ENCODE measurements around the gene SEC31B. TPM values are rescaled to one million over a fixed set of nuclear protein-coding genes. Genes with fewer than 3 reads are reported as not detected.

Gene SEC31B
- total RNA-seq (2021) = 6.3 and 6.6 TPM in 2 replicates
- long read RNA-seq, partial matches to known transcripts = 1 of 4 reads
- long read RNA-seq, other reads (novel, unspliced or antisense) = 3 of 4 reads

GRCh38 chr10:100519311-100520051 is at the start of gene SEC31B:
Gene SEC31B, minus strand, starts transcription at chr10:100519861. Its CDS starts 2,909 bp downstream, at chr10:100516952.
- Mint-ChIP-seq H3K27ac (no peak within 1 kb of the TSS), H3K4me1 (peaks cover 9 to 13% of the 10 kb centered on the region in 2 experiments), H3K4me3 (peak within 1 kb of the TSS; percentile 73 to 93), H3K27me3 (ENCODE audit: low read depth) (peaks cover 44% of the 10 kb centered on the region), H3K9me3 (no peaks in the 10 kb centered on the region), H3K36me3 (ENCODE audit: insufficient read depth in 1 of 3, low read depth in 3 of 3) (peaks cover 0 to 13% (median 6%) of the 10 kb centered on the region in 3 experiments; a peak in 6 of 7 replicates)
- Histone ChIP-seq H3K4me2 (ENCODE audit: insufficient read depth, insufficient read length, low read length) (peak within 1 kb of the TSS; percentile 47), H3K14ac (ENCODE audit: insufficient read depth, low read length) (no peak within 1 kb of the TSS), H3K23me2 (ENCODE audit: insufficient read length, low read depth, low read length, poor library complexity, severe bottlenecking) (peaks cover 10% of the 10 kb centered on the region), H3K4ac (ENCODE audit: low read depth, low read length) (no peak within 1 kb of the TSS), H3K23ac (ENCODE audit: insufficient read length, low read depth, low read length) (no peak within 1 kb of the TSS), H3K9ac (ENCODE audit: extremely low read depth, insufficient read length, low read length) (no peak within 1 kb of the TSS), H2AFZ (ENCODE audit: low read length) (no peak within 1 kb of the TSS), H3K9me3 (ENCODE audit: control insufficient read depth, low read depth, low read length) (no peaks in the 10 kb centered on the region), H2BK5ac (ENCODE audit: insufficient read length, low read length) (no peak within 1 kb of the TSS), H4K20me1 (ENCODE audit: control insufficient read depth, insufficient read depth, insufficient read length) (no peaks in the 10 kb centered on the region), H3K79me2 (ENCODE audit: insufficient read depth, low read length) (no peaks in the 10 kb centered on the region), H3K18ac (ENCODE audit: insufficient read length, low read depth, low read length) (no peak within 1 kb of the TSS), H3K79me1 (ENCODE audit: insufficient read depth, low read depth, low read length, poor library complexity, severe bottlenecking) (no peaks in the 10 kb centered on the region), H3K4me1 (ENCODE audit: insufficient read depth, low read length) (no peaks in the 10 kb centered on the region), H4K8ac (replicated peaks; ENCODE audit: insufficient read length, low read depth, low read length) (no peak within 1 kb of the TSS), H2BK120ac (ENCODE audit: low read depth, low read length, poor library complexity, severe bottlenecking) (no peak within 1 kb of the TSS), H2BK20ac (ENCODE audit: low read depth, low read length, poor library complexity, severe bottlenecking) (no peak within 1 kb of the TSS), H2AK5ac (ENCODE audit: insufficient read length, low read length) (no peak within 1 kb of the TSS), H3K56ac (ENCODE audit: insufficient read length, low read depth, low read length) (no peak within 1 kb of the TSS), H3K27ac (ENCODE audit: insufficient read length, low read depth, low read length) (no peak within 1 kb of the TSS), H2BK12ac (ENCODE audit: insufficient read length, low read depth, low read length) (no peak within 1 kb of the TSS), H4K91ac (ENCODE audit: insufficient read length, low read depth, low read length) (no peak within 1 kb of the TSS), H3K27me3 (ENCODE audit: insufficient read depth, low read length) (peaks cover 4% of the 10 kb centered on the region; the same call in 1 of the 2 replicates), H3T11ph (ENCODE audit: low read length) (no peak within 1 kb of the TSS), H4K5ac (ENCODE audit: insufficient read length, low read depth, low read length) (no peak within 1 kb of the TSS), H2BK15ac (ENCODE audit: low read depth, low read length) (no peak within 1 kb of the TSS)
- WGBS (ENCODE audit: extremely low coverage, insufficient read length, low lambda C conversion rate) = no CpG with 5 or more reads among the region's 72 CpGs
- DNase-seq = peak; percentile 84
- TF ChIP-seq CTCF (conservative IDR thresholded peaks at IDR 0.05) = no peak
